ENCODE results near the gene SRRT.

The SRRT gene

GRCh38 chr7:100829150-100829716 is 45.7 kb upstream of the SRRT start:
- no peak for TF ChIP-seq CTCF (IDR thresholded peaks at IDR 0.05; ENCODE audit: low read depth, low read length)
- peak in 1 of 2 donors; percentile 43 for DNase-seq (ENCODE audit: low read depth in 2 of 2)
- no peak overlapping the region for H3K4me3 ChIP-seq (replicated peaks in 1 of 2; ENCODE audit: low read depth in 2 of 2, low read length in 2 of 2)

GRCh38 chr7:100830396-100830795 is 44.5 kb upstream of the SRRT start:
- TF ChIP-seq CTCF (IDR thresholded peaks at IDR 0.05; ENCODE audit: low read depth, low read length): no peak
- DNase-seq (ENCODE audit: low read depth in 2 of 2): no peak
- H3K4me3 ChIP-seq (replicated peaks in 1 of 2; ENCODE audit: low read depth in 2 of 2, low read length in 2 of 2): no peak overlapping the region

GRCh38 chr7:100832281-100832633 is 42.6 kb upstream of the SRRT start:
- H3K4me3 ChIP-seq (replicated peaks in 1 of 2; ENCODE audit: low read depth in 2 of 2, low read length in 2 of 2): no peak overlapping the region
- DNase-seq (ENCODE audit: low read depth in 2 of 2): no peak
- no peak for TF ChIP-seq CTCF (IDR thresholded peaks at IDR 0.05; ENCODE audit: low read depth, low read length)

- DNase-seq (ENCODE audit: low read depth in 2 of 2): peak; percentile 25 to 66
- no peak overlapping the region for H3K4me3 ChIP-seq (replicated peaks in 1 of 2; ENCODE audit: low read depth in 2 of 2, low read length in 2 of 2)
- TF ChIP-seq CTCF (IDR thresholded peaks at IDR 0.05; ENCODE audit: low read depth, low read length): no peak
Measured at GRCh38 chr7:100835903-100836811, 38.7 kb upstream of the SRRT start.

DNA sequence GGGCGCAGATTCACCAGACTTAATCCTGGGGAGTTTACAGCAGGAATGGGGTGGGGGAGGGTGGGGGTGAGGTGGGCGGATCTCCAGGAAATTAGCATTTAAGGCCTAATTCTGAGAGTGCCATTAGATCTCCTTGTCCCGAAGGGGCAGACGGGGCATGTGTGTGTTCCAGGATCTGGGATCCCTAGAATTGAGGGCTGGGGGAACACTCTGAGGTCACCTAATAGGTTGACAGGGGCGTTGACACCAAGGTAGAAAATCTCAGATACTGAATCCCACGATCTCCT is 38.1 kb upstream of the SRRT start:
- TF ChIP-seq CTCF (IDR thresholded peaks at IDR 0.05; ENCODE audit: low read depth, low read length): no peak
- H3K4me3 ChIP-seq (replicated peaks in 1 of 2; ENCODE audit: low read depth in 2 of 2, low read length in 2 of 2): no peak overlapping the region
- no peak for DNase-seq (ENCODE audit: low read depth in 2 of 2)

GRCh38 chr7:100837099-100837836 is 37.6 kb upstream of the SRRT start:
- DNase-seq (ENCODE audit: low read depth in 2 of 2): peak; percentile 91 to 93
- H3K4me3 ChIP-seq (replicated peaks in 1 of 2; ENCODE audit: low read depth in 2 of 2, low read length in 2 of 2): peak overlapping the region; percentile 13 to 33
- no peak for TF ChIP-seq CTCF (IDR thresholded peaks at IDR 0.05; ENCODE audit: low read depth, low read length)

Data from cardiac fibroblast (primary cell).